Activated naive CD4-positive, alpha-beta T cell (primary cell): ENCODE measurements around the gene TMEM9B.
"Not testable (repeated sequence)": the region's sequence is repeated elsewhere in the genome, so short reads cannot be mapped to it uniquely, and the experiment has no call there.

Source experiments
- DNase-seq, 4 experiments: peaks; one replicate each; lab custom pipeline; 2025; lab: John Stamatoyannopoulos, UW

TMEM9B gene

DNA sequence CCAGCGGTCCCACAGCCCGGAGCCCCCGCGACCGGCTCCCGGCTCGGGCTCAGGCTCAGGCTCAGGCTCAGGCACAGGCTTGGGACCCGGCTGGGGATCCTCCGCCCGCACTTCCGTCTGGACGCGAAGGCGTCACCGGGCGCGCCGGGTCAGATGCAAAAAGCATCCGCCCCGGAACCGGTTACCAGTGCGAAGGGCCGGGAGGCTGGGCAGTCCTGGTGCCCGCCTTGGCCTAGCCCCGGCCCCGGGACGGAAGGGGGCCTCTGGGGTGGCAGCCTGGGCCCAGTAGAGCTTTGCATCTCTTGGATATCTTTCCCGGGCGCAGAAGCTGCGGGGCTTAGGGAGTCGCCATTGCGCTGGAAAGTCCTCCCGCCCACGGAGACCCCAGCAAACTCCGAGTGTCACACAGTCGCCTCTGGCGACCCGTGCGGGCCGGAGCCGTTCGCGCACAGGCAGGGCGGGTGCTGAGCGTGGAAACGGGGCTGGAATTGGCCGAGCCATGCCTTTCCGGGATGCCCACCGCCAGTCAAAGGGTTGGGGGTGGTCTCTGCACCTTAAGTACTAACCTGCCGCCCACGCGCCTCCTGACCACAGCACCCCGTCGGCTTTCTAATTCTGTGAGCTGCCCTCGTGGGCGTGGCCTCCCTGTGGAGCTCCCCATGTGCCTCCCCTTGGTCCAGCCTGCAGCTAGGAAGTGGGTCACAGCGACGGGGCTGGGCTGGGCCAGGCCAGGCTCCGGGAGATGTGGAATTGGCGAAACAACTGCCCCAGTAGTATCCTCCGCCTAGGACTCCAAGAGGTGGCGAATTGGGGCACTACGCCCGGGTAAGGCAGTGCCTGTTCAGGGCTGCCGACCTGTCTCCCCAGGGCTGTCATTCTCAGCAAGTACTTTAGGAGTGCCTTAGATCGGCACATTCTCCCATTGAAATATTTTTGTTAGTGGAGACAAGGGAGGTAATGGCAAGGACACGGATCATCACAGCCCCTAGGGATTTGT is at the start of gene TMEM9B:
TSS of gene TMEM9B (minus strand) at position 119 of the 997 bp plus-strand sequence. CDS start 129 bp downstream, outside the sequence.
- DNase-seq, result peak; percentile 34 to 67 (median 58)

DNA sequence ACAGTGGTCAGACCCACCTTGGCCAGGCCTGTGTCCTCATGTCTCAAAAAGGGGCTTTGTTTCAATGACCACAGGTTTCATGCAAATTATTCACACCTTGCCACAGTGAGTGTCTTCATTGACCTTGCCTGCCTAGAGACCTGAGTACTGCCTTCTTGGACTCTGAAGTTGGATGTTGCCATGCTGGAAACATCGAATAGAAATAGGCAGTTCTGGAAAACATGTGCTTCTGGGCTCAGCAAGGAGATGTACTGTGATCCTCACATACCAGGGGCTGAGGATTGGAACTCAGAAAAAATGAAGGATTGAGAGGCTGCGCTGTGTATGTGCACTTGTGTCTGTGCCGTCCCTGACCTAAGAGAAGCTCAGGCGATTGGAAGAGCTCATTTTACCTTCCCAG is 49.1 kb upstream of the TMEM9B start:
- DNase-seq, result no peak

DNA sequence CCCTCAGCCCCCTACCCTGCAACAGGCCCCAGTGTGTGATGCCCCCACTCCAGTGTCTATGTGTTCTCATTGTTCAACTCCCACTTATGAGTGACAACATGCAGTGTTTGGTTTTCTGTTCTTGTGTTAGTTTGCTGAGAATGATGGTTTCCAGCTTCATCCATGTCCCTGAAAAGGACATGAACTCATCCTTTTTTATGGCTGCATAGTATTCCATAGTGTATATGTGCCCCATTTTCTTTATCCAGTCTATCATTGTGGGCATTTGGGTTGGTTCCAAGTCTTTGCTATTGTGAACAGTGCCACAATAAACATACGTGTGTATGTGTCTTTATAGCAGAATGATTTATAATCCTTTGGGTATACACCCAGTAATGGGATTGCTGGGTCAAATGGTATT is 45.3 kb upstream of the TMEM9B start:
- not testable (repeated sequence) for DNase-seq

DNA sequence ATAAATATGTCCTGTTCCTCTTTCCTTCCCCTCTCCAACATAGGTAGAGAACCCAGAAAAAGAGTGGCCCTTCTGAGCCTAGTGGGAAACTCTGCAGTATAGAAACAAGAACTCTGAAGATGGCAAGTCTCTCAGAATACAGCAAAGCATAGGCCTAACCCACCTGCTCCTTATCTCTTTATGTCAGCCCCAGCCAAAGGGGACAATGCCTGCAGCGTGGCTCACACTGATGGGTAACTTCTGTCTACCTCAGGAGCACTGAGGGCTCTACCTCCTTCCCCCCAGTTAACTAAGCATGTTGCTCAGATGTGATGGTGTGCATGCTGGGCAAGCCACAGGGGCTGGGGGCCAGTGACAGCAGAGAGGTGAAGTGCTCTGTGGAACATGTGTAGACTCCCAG is 44.4 kb upstream of the TMEM9B start:
- DNase-seq, result no peak

DNA sequence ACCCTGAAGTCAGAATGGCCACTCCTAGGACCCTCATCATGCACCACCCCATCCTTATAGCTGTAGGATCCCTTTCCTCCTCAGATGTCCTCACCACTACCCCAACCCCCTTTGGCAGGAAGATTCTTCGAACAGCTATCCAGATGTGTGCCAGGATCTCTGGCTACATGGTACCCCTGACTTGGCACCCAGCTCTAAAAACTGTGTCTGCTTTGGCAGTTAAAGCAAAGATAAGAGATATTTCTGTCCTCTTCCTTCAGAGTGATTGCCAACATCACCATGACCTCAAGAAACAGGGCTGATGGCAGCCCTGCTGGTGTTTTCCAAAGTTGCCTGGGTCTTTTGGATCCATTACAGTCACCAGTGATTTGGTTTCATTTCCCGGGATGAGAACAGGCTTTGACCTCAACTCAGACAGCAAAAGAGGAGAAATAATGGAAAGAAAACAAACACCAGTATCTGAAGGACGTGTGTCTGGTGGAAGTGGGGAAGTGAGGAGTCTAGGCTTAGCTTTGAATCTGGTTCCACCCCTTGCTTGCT is 43.8 kb upstream of the TMEM9B start:
- DNase-seq, result no peak

DNA sequence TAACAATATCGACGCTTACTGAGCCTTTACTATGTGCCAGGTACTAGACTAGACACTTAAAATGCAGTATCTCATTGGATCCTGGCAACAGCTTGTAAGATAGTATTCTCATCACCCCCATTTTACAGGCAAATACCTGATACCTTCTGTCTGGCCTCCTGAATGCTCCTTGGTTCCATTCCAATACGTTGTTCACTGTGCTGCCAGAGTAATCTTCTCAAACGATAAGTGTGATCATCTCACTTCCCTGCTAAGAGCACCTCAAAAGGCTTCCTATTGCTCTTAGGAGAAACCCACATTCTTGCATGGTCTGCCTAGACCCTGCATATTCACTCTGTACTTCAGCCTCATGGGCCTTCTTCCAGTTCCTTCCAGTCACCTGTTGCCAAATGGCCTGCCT is 40.8 kb upstream of the TMEM9B start:
- DNase-seq, result no peak

DNA sequence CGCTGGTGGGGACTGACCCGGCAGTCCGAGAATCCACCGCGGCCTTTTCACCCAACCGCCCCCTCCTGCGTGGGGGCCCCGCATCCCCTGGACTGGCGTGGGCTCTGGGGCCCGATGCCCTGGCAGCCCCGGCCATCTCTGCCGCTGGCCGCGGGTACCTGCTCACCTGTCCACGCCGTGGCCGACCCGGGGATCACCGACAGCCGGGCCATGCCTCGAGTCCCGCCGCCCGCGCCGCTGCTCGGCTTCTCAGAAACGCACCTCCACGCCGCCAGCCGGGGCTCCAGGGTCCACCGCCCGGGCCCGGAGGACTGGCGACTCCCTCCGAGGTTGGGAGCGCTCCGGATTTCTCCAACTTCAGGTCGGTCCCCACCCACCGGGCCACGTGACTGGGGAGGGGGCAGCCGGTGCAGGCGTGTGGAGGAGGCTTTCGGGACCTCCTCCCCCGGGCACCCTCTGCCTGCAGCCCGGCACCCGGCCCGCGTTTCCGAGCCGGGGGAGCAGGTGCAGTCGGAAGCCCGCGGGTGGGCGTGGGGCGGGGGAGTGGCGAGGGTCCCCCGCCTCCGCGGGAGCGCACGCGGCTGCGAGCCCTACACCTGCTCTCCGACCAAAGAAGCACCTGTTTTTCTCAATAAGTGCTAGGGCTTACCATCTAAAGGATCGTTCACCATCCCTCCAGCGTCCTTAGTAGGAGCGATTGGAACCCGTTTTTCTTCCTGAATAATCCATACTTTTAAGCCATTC is 40.1 kb upstream of the TMEM9B start:
- DNase-seq, result peak in 1 of 4 experiments; percentile 14

DNA sequence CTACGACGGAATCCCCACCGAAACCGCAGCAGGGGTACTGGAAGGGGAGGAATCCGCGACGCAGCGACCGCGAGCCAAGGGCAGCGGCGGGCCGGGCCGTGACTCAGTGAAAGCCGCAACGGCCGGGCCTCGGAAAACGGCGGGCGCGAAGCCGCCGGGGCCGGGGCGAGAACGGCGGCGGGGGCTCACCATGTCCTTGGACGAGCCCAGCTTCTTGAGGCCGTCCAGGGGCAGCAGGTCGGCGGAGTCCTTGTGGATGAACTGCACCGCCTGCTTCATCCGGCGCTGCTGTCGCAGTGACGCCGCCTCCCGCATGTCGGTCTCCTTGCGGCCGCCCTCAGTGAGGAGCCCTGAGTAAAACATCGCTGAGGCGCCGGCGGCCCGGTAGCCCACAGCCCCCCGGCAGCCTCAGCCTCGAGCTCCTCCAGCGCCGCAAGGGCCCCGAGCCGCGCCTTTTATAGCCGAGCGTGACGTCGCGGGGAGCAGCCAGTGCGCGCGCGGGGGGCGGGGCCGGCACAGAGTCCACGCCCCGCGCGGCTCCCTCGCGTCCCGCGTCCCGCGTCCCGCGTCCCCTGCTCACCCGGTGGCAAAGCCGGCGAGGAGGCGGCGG is 39.4 kb upstream of the TMEM9B start, which contains the start of gene NRIP3:
TSS of gene NRIP3 (minus strand) at position 429 of the 610 bp plus-strand sequence. CDS start at position 363, 66 bp downstream.
- DNase-seq, result peak in 3 of 4 experiments; percentile 32 to 70 (median 44)

DNA sequence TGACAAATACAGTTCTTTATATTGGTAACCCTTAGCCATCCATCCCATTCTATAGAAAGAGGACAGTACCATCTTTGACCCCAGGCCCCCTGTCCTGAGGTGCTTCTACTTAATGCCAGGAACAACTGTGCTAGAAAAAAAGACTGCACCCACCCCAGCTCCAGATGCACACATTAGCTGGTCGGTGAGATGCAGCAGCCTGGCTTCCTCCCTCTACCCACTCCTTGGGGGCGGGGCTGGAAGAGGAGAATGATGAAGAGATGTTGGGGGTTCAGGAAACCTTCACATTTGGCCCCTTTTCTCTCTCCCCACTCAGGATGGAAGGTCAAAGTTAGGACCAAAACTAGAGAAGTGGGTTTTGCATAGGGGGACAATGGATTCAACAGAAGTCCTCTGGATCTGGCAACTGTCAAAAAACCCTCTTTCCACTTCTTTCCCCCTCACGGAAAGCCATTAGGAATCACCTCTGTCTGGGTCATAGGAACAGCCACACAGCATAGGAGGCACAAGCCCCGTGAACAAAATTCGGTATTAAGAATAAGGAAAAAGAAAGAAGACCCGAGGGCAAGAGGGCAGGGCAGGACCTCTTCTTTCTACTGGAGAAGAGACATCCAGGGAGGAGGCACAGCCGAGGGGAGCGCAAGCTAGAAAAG is 38.8 kb upstream of the TMEM9B start:
- no peak for DNase-seq

DNA sequence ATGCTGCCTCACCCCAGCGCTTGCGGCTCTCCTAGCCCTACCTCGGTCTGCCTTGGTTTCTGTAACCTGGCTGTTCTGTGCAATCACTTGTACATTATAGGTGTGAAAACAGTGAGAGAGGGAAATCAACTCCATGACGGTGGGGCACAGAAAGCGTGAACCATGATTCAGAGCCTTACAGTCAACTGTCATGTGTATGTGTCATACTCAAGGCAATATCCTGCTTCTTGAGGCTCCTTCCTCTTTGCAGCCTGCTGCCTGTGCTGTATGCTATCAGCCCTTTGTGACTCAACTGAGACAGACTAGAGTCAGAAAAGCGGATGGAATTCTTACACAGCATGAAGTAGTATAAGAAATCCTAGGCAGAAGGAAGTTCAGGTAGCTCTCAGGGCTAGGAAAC is 37.5 kb upstream of the TMEM9B start:
- DNase-seq, result peak in 1 of 4 experiments; percentile 10

DNA sequence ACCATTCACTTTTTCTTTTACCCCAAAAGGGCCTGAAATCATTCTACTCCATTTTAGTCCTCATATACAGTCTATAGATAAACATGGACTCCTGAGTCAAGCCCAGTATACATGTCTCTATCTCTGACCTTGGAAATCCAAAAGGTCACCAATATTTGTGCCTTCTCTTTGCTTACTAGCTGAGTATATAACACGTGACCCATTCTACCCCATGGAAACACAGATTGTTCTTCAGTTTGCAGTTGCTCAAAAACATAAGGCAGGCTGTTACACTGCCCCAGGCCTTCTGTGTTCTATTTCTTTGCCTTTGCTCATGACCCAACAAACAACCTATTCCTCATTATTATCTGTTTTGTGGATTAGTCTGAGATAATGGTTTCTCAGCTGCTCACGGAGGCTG is 33.8 kb upstream of the TMEM9B start:
- no peak for DNase-seq

DNA sequence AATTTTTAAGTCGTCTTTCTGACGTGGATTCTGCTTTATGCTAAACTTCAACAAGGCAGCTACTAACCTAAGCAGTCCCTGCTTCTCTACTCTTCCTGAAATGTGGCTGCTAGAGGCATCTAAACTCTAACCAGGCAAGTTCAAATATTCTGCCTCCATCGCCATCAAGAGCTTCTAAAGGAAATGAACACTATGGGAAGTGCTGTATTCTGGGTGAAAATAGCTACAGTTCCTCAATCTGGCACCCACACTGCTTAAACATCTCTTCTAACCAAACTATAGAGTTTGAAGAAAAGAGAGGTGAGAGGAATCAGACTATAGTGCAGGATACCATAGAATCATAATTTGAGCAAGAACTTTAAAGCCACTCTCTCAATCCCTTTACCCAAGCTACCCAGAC is 33.2 kb upstream of the TMEM9B start:
- no peak for DNase-seq

DNA sequence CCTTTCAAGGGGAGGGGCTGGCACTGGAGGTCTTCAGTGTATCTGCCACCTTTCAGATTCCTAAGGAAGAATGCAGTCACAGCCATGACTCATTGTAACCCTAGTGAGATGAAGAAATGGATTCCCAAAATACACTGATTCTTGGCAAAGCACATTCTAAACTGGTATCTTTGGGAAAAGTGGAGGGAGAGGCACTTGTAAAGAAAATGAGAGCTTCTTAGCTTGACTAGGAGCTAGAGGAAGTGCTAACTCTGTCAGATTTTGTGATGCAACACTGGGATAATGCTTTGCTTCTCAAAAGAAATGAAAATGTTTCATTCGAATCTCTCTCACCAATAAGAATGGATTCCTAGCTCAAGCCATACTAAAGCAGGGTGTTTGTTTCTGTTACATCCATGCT is 25.2 kb upstream of the TMEM9B start:
- no peak for DNase-seq

DNA sequence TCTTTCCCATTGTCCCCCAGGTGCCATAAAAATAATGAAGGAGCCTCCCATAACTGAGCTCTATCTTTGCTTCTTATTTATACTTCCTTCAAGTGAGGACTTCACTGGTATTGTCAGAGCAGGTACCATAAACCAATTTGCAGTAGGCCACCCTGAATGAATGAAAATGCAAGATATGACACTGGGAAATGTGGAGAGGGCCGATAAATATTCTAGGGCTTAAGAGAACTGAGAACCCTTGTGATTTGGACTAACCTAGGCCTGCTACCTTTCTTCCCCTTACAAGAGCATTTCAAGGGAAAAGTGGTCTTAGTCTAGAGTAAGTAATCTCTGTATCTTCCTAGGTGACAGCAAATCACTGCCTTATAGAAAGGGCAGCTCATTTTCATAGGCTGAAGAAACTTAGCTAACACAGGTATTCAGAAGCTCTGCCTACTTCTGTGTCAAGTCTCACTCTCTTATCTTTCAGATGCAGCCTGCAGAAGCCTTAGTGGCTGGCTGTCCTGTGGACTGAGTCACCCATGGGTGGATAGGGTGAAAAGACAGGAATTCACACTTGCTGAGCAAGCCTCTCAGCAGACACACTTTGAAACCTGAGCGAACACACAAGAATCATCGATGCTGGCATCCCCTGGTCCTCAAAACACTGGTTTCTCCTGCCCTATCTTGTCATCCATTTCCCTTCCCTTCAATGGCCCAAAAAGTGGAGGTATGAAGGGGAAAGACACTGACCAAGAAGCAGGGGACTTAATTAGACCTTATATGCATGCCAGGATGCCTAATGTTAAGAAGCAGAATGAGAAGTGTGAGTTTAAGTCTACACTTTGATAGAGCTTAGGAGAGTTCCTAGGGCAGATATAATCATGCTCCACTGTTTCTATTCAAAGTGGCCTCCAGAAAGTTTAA is 24.3 kb upstream of the TMEM9B start:
- no peak for DNase-seq

DNA sequence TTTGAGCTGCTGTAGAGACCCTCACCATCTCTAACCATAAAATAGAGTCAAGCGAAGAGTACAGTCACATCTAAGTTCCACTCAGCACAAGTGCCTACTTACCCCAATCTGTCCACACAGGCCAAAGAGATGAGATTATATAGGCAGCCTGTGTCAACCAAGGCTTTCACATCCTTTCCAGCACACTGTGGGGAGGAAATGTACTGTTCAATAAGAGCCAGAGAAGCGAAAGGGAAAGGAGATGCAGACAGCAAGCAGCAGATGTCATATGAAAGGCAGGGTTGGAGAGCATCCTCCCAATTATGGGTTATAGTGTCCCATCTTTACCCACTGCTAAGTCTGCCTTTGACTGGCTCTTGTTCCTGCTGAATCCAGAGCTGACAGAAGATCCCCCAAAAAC is 23.2 kb upstream of the TMEM9B start:
- DNase-seq, result no peak

DNA sequence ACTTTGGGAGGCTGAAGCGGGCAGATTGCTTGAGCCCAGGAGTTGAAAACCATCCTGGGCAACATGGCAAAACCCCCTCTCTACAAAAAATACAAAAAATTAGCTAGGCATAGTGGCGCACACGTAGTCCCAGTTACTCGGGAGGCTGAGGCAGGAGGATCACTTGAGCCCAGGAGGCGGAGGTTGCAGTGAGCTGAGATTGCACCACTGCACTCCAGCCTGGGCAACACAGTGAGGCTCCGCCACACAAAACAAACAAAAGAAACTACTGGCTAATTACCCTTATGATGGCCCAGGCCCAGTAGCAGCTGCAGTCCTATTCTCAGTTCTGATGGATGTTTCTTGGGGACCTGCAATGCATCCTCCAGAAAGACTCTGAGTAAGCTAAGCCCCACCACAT is 22.5 kb upstream of the TMEM9B start:
- not testable (repeated sequence) for DNase-seq

DNA sequence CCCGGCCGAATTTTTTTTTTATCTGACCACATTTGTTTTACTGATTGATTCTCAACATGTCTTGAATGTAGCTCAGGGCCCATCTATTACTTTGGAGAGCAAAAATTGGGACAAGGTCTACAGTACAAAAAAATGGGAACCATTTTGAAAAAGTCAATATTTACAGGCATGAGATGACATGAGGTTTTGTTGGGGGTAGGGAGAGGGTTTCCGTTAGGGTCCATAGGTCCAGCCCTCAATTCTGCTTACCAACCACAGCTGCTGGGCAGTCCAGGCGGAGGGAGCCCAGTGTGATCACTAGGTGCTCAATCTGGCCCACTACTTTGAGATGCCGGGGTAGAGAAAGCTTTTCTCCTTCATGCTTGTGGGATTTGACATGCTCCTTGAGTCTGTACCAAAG is 21.2 kb upstream of the TMEM9B start:
- DNase-seq, result no peak

DNA sequence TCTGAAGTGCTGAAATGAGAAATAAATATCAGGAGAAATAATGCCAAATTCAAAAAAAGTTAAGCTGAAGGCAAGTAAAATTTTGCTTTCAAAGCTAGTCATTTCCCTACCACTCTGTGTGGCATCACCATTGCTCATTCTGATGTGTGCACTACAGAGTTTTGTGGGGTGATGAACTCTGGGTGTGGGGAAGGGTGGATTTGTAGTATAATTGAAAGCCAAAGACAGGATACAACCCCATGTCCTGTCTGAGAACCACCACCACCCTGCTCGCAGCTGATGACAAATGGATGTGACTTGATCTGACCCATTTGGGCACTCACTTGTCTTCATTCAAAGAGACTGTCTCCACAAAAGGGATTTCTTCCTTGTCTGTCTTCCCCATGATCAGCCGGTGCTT is 19.3 kb upstream of the TMEM9B start:
- DNase-seq, result no peak

DNA sequence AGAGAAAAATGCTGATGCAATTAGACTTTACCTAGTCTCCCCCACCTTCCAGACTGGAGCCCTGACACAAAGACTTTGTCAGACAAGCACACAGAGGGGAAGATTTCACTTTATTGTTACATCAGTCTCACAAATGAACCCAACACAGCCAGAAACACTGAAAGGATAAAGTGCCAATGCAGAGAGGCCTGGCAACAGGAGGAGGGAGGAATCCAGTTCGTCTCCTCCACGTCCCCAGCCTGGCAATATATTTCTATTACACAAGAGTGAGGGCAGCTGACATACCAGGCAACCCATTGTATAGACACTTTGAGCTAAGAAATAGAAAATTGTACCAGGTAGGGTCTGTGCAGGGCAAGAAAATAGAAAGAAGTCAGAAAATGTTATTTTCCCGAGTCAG is 16.2 kb upstream of the TMEM9B start:
- no peak for DNase-seq

DNA sequence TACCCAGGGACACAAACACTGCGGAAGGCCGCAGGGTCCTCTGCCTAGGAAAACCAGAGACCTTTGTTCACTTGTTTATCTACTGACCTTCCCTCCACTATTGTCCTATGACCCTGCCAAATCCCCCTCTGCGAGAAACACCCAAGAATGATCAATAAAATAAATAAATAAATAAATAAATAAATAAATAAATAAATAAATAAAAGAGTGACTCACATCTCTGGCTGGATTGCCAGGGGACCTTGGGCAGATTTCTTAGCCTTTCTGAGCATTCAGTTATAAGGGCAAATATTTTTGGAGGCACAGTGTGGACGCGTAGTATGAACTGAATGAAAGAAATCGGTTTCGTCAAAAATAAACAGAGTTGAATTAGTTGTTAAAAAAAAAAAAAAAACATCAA is 15.1 kb upstream of the TMEM9B start:
- DNase-seq, result not testable (repeated sequence)
